Measurements from ENCODE around the gene PHF2. TPM values are rescaled to one million over a fixed set of nuclear protein-coding genes. Genes with fewer than 3 reads are reported as not detected.

Gene PHF2
- total and polyA plus RNA-seq, 2 of the 4 experiments (the other 2 are of a cell fraction): 5.9 to 9.5 TPM

GRCh38 chr9:93591301-93592007, 15.1 kb downstream of the PHF2 start:
- CTCF ChIA-PET: no interaction called here
- H2BK120ac ChIP-seq (ENCODE audit: low read depth, low read length): no peak overlapping the region
- no peak overlapping the region for H2AFZ ChIP-seq (replicated peaks; ENCODE audit: low read length, poor library complexity)
- no peak overlapping the region for H3K4me3 ChIP-seq (ENCODE audit: insufficient read depth, low read depth, low read length)
- H3K79me1 ChIP-seq (ENCODE audit: low read depth in 1 of 2, low read length in 2 of 2): peaks cover 31 to 94% of the 10 kb centered on the region in 2 experiments
- H2BK5ac ChIP-seq (ENCODE audit: low read depth, low read length, poor library complexity, severe bottlenecking): no peak overlapping the region
- TF ChIP-seq CEBPB (IDR thresholded peaks at IDR 0.05; ENCODE audit: low read depth, low read length): no peak
- TF ChIP-seq NFE2L2 (IDR thresholded peaks at IDR 0.05; ENCODE audit: low read depth, low read length): no peak
- TF ChIP-seq MAZ (IDR thresholded peaks at IDR 0.05; ENCODE audit: borderline replicate concordance, low read depth, low read length): no peak
- no peak for TF ChIP-seq RAD21 (IDR thresholded peaks at IDR 0.05; ENCODE audit: low read length)
- TF ChIP-seq FOS (IDR thresholded peaks at IDR 0.05; ENCODE audit: low read depth, low read length): no peak
- TF ChIP-seq USF2 (IDR thresholded peaks at IDR 0.05; ENCODE audit: low read depth, low read length): no peak
- TF ChIP-seq MXI1 (IDR thresholded peaks at IDR 0.05; ENCODE audit: borderline replicate concordance, low read depth, low read length): no peak
- no peak for TF ChIP-seq CHD1 (IDR thresholded peaks at IDR 0.05; ENCODE audit: low read depth, low read length)
- H4K8ac ChIP-seq (ENCODE audit: low read depth in 2 of 2, low read length in 2 of 2): no peak overlapping the region
- intact Hi-C loops (cut with micrococcal nuclease): no loop called here
- no peak overlapping the region for H3K4ac ChIP-seq (ENCODE audit: low read depth, low read length)
- H3K14ac ChIP-seq (replicated peaks; ENCODE audit: low read depth, low read length): no peak overlapping the region
- BruUV-seq (replicated peaks): no TSS peak
- dilution Hi-C loops (cut with HindIII; ENCODE audit: low sequenced_read_pairs, unreplicated experiment): no loop called here
- H3K56ac ChIP-seq (ENCODE audit: extremely low read depth, insufficient read depth, low read length): no peak overlapping the region
- H3K9ac ChIP-seq (ENCODE audit: low read depth, low read length): no peak overlapping the region
- H2AK5ac ChIP-seq (ENCODE audit: low read depth, low read length): no peak overlapping the region
- peaks cover 32% of the 10 kb centered on the region; the same call in 1 of the 2 replicates for H3K9me1 ChIP-seq (ENCODE audit: insufficient read depth, low read length)
- in situ Hi-C loops (cut with MboI; ENCODE audit: low sequenced_read_pairs): no loop called here
- DNase-seq (no peak), ATAC-seq (ENCODE audit: low read depth) (no peak)
- no peak overlapping the region for H4K5ac ChIP-seq (ENCODE audit: low read depth, low read length)
- POLR2A ChIA-PET (ENCODE audit: unreplicated experiment): no interaction called here
- H2AK9ac ChIP-seq (replicated peaks; ENCODE audit: low read depth, low read length, poor library complexity): no peak overlapping the region
- H2BK15ac ChIP-seq (ENCODE audit: low read depth, low read length): no peak overlapping the region
- WGBS, 2 experiments (ENCODE audit: extremely low coverage in 2 of 2, insufficient read length in 1 of 2): 100% methylated on average over 1 of the region's 13 CpGs; no CpG with 5 or more reads in 1 of the 2 experiments
- H3K18ac ChIP-seq (ENCODE audit: low read depth, low read length): no peak overlapping the region
- no peak overlapping the region for H3K27ac ChIP-seq (ENCODE audit: insufficient read depth, low read length)
- H4K91ac ChIP-seq (ENCODE audit: insufficient read depth, low read depth, low read length): no peak overlapping the region
- no peak overlapping the region for H3K4me2 ChIP-seq (ENCODE audit: low read depth, low read length)
- H3K9me3 ChIP-seq (ENCODE audit: control insufficient read depth, insufficient read depth, low read length): no peaks in the 10 kb centered on the region
- H3K27me3 ChIP-seq (ENCODE audit: control insufficient read depth, insufficient read depth, low read length): no peaks in the 10 kb centered on the region
- H2BK20ac ChIP-seq (ENCODE audit: low read depth, low read length): no peak overlapping the region
- peaks cover 85% of the 10 kb centered on the region for H4K20me1 ChIP-seq (ENCODE audit: insufficient read depth, low read length)
- no peak overlapping the region; the same call in 1 of the 2 replicates for H3K23ac ChIP-seq (ENCODE audit: low read depth, low read length)
- peaks cover 6% of the 10 kb centered on the region for H3K4me1 ChIP-seq (ENCODE audit: control insufficient read depth, insufficient read depth, low read length)
- H3K36me3 ChIP-seq (ENCODE audit: control insufficient read depth, insufficient read depth, low read length): no peaks in the 10 kb centered on the region
